ENCODE results near the gene WIPF3. TPM values are rescaled to one million over a fixed set of nuclear protein-coding genes. Genes with fewer than 3 reads are reported as not detected.

WIPF3 gene
- total and polyA plus RNA-seq, 2 donors (not counting 1 experiment from before 2014, with no cell fraction given) = not detected

DNA sequence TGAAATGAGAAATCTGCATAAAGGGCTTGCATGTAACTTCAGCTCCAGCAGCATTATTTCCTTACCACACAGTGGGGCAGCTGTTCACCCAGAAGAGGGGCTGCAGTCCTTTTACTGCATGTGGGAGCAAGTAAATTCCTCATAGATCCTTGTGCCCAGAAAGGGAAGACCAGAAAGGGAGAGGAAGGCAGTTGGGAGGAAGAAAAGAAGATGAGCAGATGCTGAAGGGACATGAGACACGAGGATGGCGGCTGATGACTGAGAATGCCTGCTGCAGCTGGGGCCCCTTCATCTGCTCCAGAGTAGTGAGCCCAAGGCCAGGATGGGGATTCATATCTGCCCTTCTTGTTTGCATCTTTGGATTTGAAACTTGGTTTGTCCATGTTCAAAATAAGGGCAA lies 80.5 kb downstream of the WIPF3 start:
- 96% methylated on average over 2 of the region's 2 CpGs for WGBS (ENCODE audit: insufficient coverage)
- peaks cover 19% of the 10 kb centered on the region for H3K27me3 Mint-ChIP-seq
- DNase-seq = no peak
- H3K4me1 ChIP-seq (ENCODE audit: control insufficient read depth in 2 of 2, insufficient read depth in 2 of 2, low read length in 2 of 2) = peaks cover 0 to 6% of the 10 kb centered on the region in 2 donors
- no peak for TF ChIP-seq EZH2 (IDR thresholded peaks at IDR 0.05; ENCODE audit: borderline replicate concordance, insufficient read depth, low read depth, low read length, poor library complexity, severe bottlenecking)
- TF ChIP-seq, protein P1, sequence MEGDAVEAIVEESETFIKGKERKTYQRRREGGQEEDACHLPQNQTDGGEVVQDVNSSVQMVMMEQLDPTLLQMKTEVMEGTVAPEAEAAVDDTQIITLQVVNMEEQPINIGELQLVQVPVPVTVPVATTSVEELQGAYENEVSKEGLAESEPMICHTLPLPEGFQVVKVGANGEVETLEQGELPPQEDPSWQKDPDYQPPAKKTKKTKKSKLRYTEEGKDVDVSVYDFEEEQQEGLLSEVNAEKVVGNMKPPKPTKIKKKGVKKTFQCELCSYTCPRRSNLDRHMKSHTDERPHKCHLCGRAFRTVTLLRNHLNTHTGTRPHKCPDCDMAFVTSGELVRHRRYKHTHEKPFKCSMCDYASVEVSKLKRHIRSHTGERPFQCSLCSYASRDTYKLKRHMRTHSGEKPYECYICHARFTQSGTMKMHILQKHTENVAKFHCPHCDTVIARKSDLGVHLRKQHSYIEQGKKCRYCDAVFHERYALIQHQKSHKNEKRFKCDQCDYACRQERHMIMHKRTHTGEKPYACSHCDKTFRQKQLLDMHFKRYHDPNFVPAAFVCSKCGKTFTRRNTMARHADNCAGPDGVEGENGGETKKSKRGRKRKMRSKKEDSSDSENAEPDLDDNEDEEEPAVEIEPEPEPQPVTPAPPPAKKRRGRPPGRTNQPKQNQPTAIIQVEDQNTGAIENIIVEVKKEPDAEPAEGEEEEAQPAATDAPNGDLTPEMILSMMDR (IDR thresholded peaks at IDR 0.05) = no peak
- no peak overlapping the region for H3K27ac ChIP-seq (ENCODE audit: low read length in 2 of 2)
- no peak overlapping the region for H3K9ac ChIP-seq (ENCODE audit: low read length)
- CTCF ChIA-PET = interaction anchor here (2.7 kb wide), 1 partner anchor 9 kb away, joined by 7 read pairs; no protein-coding TSS in a partner anchor
- H3K4me2 ChIP-seq (replicated peaks; ENCODE audit: low read depth, low read length, poor library complexity, severe bottlenecking) = no peak overlapping the region
- H2AFZ ChIP-seq (ENCODE audit: insufficient read depth, low read depth, low read length, poor library complexity, severe bottlenecking) = no peak overlapping the region
- no peak overlapping the region for H3K4me3 ChIP-seq (ENCODE audit: control extremely low read depth in 1 of 5, extremely low read depth in 1 of 5, insufficient read depth in 1 of 5, low read depth in 2 of 5, low read length in 4 of 5)
- intact Hi-C loops (cut with micrococcal nuclease) = no loop called here
- H3K36me3 ChIP-seq (replicated peaks in 1 of 2; ENCODE audit: control extremely low read depth in 1 of 2, control insufficient read depth in 1 of 2, extremely low read depth in 1 of 2, insufficient read depth in 2 of 2, low read length in 1 of 2) = no peaks in the 10 kb centered on the region
- POLR2A ChIA-PET = no interaction called here
- no peak for ATAC-seq (ENCODE audit: low read depth)
- no peak overlapping the region for H3K27ac Mint-ChIP-seq
- peaks cover 6% of the 10 kb centered on the region for H3K4me1 Mint-ChIP-seq
- H3K79me2 ChIP-seq (ENCODE audit: control insufficient read depth, insufficient read depth, low read length) = no peaks in the 10 kb centered on the region
- peaks cover 0 to 8% (median 3%) of the 10 kb centered on the region in 4 experiments for H3K27me3 ChIP-seq (replicated peaks in 1 of 4; ENCODE audit: control extremely low read depth in 1 of 4, control insufficient read depth in 3 of 4, insufficient read depth in 4 of 4, low read length in 3 of 4)
- H3K9me3 Mint-ChIP-seq (ENCODE audit: insufficient read depth) = no peaks in the 10 kb centered on the region
- no peaks in the 10 kb centered on the region for H4K20me1 ChIP-seq (ENCODE audit: control insufficient read depth, insufficient read depth, low read length, poor library complexity, severe bottlenecking)
- H3K4me3 Mint-ChIP-seq = no peak overlapping the region
- H3K9me3 ChIP-seq (ENCODE audit: control extremely low read depth in 1 of 3, control insufficient read depth in 2 of 3, insufficient read depth in 1 of 3, low read length in 2 of 3) = no peaks in the 10 kb centered on the region

- DNase-seq = no peak
- peaks cover 15% of the 10 kb centered on the region for H3K27me3 Mint-ChIP-seq
Observed at GRCh38 chr7:29888006-29888405, 81.7 kb downstream of the WIPF3 start.

More at GRCh38 chr7:29888006-29888405, 81.7 kb downstream of the WIPF3 start:
- Histone ChIP-seq H3K27ac (ENCODE audit: low read length in 2 of 2) (no peak overlapping the region), H3K4me2 (replicated peaks; ENCODE audit: low read depth, low read length, poor library complexity, severe bottlenecking) (no peak overlapping the region), H3K9ac (ENCODE audit: low read length) (no peak overlapping the region), H3K4me3 (ENCODE audit: control extremely low read depth in 1 of 5, extremely low read depth in 1 of 5, insufficient read depth in 1 of 5, low read depth in 2 of 5, low read length in 4 of 5) (no peak overlapping the region), H3K79me2 (ENCODE audit: control insufficient read depth, insufficient read depth, low read length) (no peaks in the 10 kb centered on the region), H2AFZ (ENCODE audit: insufficient read depth, low read depth, low read length, poor library complexity, severe bottlenecking) (no peak overlapping the region), H3K27me3 (replicated peaks in 1 of 4; ENCODE audit: control extremely low read depth in 1 of 4, control insufficient read depth in 3 of 4, insufficient read depth in 4 of 4, low read length in 3 of 4) (peaks cover 0 to 7% (median 3%) of the 10 kb centered on the region in 4 experiments), H4K20me1 (ENCODE audit: control insufficient read depth, insufficient read depth, low read length, poor library complexity, severe bottlenecking) (no peaks in the 10 kb centered on the region), H3K4me1 (ENCODE audit: control insufficient read depth in 2 of 2, insufficient read depth in 2 of 2, low read length in 2 of 2) (peaks cover 0 to 6% of the 10 kb centered on the region in 2 donors), H3K36me3 (replicated peaks in 1 of 2; ENCODE audit: control extremely low read depth in 1 of 2, control insufficient read depth in 1 of 2, extremely low read depth in 1 of 2, insufficient read depth in 2 of 2, low read length in 1 of 2) (no peaks in the 10 kb centered on the region), H3K9me3 (ENCODE audit: control extremely low read depth in 1 of 3, control insufficient read depth in 2 of 3, insufficient read depth in 1 of 3, low read length in 2 of 3) (no peaks in the 10 kb centered on the region)
- POLR2A ChIA-PET = no interaction called here
- intact Hi-C loops (cut with micrococcal nuclease) = no loop called here
- 100% methylated on average over 7 of the region's 7 CpGs for WGBS (ENCODE audit: insufficient coverage)
- Mint-ChIP-seq H3K4me3 (no peak overlapping the region), H3K27ac (no peak overlapping the region), H3K9me3 (ENCODE audit: insufficient read depth) (no peaks in the 10 kb centered on the region), H3K4me1 (peaks cover 6% of the 10 kb centered on the region)
- no peak for ATAC-seq (ENCODE audit: low read depth)
- TF ChIP-seq EZH2 (IDR thresholded peaks at IDR 0.05; ENCODE audit: borderline replicate concordance, insufficient read depth, low read depth, low read length, poor library complexity, severe bottlenecking) = no peak
- TF ChIP-seq, protein P1 (IDR thresholded peaks at IDR 0.05) = no peak
- CTCF ChIA-PET = interaction anchor here (2.7 kb wide), 1 partner anchor 10 kb away, joined by 7 read pairs; no protein-coding TSS in a partner anchor
